ENCODE measurements around the gene APLP2. TPM values are rescaled to one million over a fixed set of nuclear protein-coding genes. Genes with fewer than 3 reads are reported as not detected.
"Not testable (repeated sequence)": the region's sequence is repeated elsewhere in the genome, so short reads cannot be mapped to it uniquely, and the experiment has no call there.

APLP2 gene
- total RNA-seq, 1 experiment from 2014 or later, result 350 TPM

DNA sequence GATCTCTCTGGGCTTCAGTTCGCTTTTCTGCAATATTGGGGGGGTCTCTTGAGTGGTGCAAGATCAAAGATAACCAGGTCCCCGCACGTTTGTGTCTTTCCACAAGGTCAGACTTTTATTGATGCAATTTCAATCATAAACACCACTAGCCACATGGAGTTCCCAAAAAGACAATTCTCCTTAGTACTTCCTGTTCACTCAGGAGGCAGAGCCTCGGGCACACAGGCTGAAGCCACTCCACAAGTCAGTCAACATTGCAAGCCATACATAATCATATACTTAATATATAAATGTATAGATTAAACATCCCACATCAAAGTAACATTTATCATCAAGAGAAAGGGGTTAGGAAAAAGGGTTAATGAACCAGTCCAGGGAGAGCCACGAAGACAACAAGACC, 101.8 kb downstream of the APLP2 start:
- Histone ChIP-seq H3K9me3 (ENCODE audit: insufficient read depth, low read depth) (no peaks in the 10 kb centered on the region), H3K4me3 (no peak overlapping the region), H3K79me2 (ENCODE audit: low read depth) (peaks cover 97% of the 10 kb centered on the region), H3K36me3 (ENCODE audit: low read depth) (peaks cover 7% of the 10 kb centered on the region; the same call in 1 of the 2 replicates), H3F3A (ENCODE audit: insufficient read depth, low read depth) (peaks cover 6% of the 10 kb centered on the region), H3K4me1 (replicated peaks; ENCODE audit: insufficient read depth) (peaks cover 17% of the 10 kb centered on the region), H3K9me2 (ENCODE audit: insufficient read depth) (no peaks in the 10 kb centered on the region), H2AFZ (no peak overlapping the region), H4K20me1 (ENCODE audit: insufficient read depth) (peaks cover 24% of the 10 kb centered on the region), H3K27ac (no peak overlapping the region), H3K4me2 (no peak overlapping the region), H3K27me3 (ENCODE audit: insufficient read depth, low read depth) (no peaks in the 10 kb centered on the region)
- intact Hi-C loops (cut with micrococcal nuclease; ENCODE audit: unreplicated experiment), result no loop called here
- ChIA-PET POLR2A (ENCODE audit: unreplicated experiment) (no interaction called here), CTCF (no interaction called here)
- no peak for TF ChIP-seq EZH2 (IDR thresholded peaks at IDR 0.05; ENCODE audit: low read depth)
- TF ChIP-seq, protein P1, sequence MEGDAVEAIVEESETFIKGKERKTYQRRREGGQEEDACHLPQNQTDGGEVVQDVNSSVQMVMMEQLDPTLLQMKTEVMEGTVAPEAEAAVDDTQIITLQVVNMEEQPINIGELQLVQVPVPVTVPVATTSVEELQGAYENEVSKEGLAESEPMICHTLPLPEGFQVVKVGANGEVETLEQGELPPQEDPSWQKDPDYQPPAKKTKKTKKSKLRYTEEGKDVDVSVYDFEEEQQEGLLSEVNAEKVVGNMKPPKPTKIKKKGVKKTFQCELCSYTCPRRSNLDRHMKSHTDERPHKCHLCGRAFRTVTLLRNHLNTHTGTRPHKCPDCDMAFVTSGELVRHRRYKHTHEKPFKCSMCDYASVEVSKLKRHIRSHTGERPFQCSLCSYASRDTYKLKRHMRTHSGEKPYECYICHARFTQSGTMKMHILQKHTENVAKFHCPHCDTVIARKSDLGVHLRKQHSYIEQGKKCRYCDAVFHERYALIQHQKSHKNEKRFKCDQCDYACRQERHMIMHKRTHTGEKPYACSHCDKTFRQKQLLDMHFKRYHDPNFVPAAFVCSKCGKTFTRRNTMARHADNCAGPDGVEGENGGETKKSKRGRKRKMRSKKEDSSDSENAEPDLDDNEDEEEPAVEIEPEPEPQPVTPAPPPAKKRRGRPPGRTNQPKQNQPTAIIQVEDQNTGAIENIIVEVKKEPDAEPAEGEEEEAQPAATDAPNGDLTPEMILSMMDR (conservative IDR thresholded peaks at IDR 0.05), result no peak
- BruUV-seq (replicated peaks), result no TSS peak
- no peak for DNase-seq

- Histone ChIP-seq H3K4me1 (replicated peaks; ENCODE audit: insufficient read depth) (peaks cover 12% of the 10 kb centered on the region), H4K20me1 (ENCODE audit: insufficient read depth) (peaks cover 24% of the 10 kb centered on the region), H3K79me2 (ENCODE audit: low read depth) (peaks cover 97% of the 10 kb centered on the region)
- H3K27me3 ChIP-seq (ENCODE audit: insufficient read depth, low read depth); CTCF ChIA-PET; H3K4me2 ChIP-seq; POLR2A ChIA-PET (ENCODE audit: unreplicated experiment); H3F3A ChIP-seq (ENCODE audit: insufficient read depth, low read depth); DNase-seq; intact Hi-C loops (cut with micrococcal nuclease; ENCODE audit: unreplicated experiment); H3K9me2 ChIP-seq (ENCODE audit: insufficient read depth); H3K4me3 ChIP-seq; H3K36me3 ChIP-seq (ENCODE audit: low read depth); BruUV-seq (replicated peaks); H3K9me3 ChIP-seq (ENCODE audit: insufficient read depth, low read depth); H2AFZ ChIP-seq; H3K27ac ChIP-seq: not testable (repeated sequence)
These were observed 102.3 kb downstream of the APLP2 start for GRCh38 chr11:130172001-130172400.

DNA sequence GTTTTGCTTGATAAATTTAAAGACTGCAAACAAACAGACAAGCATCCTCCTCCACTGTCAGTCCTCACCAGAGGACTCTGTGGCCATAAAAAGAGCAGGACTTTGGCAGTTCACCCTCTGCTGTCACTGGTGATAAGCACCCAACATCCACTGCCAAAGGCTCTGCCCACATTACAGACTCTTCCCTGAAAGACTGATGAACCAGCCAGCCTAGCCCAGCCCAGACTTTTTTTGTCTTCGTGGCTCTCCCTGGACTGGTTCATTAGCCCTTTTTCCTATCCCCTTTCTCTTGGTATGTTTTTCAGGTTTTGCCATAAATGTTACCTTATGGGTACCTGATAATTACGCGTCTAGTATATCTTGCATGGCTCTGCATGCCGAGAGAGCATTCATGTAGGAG, 104.9 kb downstream of the APLP2 start:
- 0 out of 2 replicates have a peak, but pooled peaks cover 7% of the 10 kb centered on the region for H3K36me3 ChIP-seq (ENCODE audit: low read depth)
- intact Hi-C loops (cut with micrococcal nuclease; ENCODE audit: unreplicated experiment), result no loop called here
- no TSS peak for BruUV-seq (replicated peaks)

More for the DNA sequence above, 104.9 kb downstream of the APLP2 start:
- Histone ChIP-seq H3K4me2 (no peak overlapping the region), H3K4me3 (no peak overlapping the region), H3K4me1 (replicated peaks; ENCODE audit: insufficient read depth) (peaks cover 17% of the 10 kb centered on the region), H3K79me2 (ENCODE audit: low read depth) (peaks cover 98% of the 10 kb centered on the region), H3K9me2 (ENCODE audit: insufficient read depth) (no peaks in the 10 kb centered on the region), H3K27ac (no peak overlapping the region), H2AFZ (no peak overlapping the region), H3K27me3 (ENCODE audit: insufficient read depth, low read depth) (no peaks in the 10 kb centered on the region), H4K20me1 (ENCODE audit: insufficient read depth) (peaks cover 17% of the 10 kb centered on the region), H3F3A (ENCODE audit: insufficient read depth, low read depth) (no peaks in the 10 kb centered on the region; the same call in 1 of the 2 replicates), H3K9me3 (ENCODE audit: insufficient read depth, low read depth) (no peaks in the 10 kb centered on the region)
- CTCF ChIA-PET, result no interaction called here
- no peak for DNase-seq
- TF ChIP-seq, protein P1 (conservative IDR thresholded peaks at IDR 0.05), result no peak
- TF ChIP-seq EZH2 (IDR thresholded peaks at IDR 0.05; ENCODE audit: low read depth), result no peak
- POLR2A ChIA-PET (ENCODE audit: unreplicated experiment), result no interaction called here

All from PC-9 (cell line).